Measurements from ENCODE around the gene GIMAP6.

DNA sequence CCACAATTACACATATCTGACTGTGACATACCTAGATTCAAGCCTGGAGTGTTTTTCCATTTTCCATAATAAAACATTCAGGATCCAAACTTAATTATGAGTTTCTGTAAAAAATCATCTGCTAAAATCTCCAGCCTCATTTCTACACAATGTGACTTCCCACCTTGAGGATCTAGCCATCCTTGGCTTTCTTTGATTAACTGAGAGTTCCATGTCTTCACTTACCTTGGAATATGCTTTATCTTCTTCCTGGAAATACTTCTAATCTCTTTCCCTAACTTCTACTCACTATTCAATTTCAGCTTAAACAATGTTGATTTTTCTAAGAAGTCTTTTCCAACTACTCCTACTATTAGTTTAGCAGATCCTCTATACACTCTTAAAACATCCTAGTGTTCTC is 36.8 kb upstream of the GIMAP6 start:
- no peak for TF ChIP-seq EP300 (IDR thresholded peaks at IDR 0.05)
- no peak for TF ChIP-seq POLR2AphosphoS2 (conservative IDR thresholded peaks at IDR 0.05; ENCODE audit: low read length)
- TF ChIP-seq POLR2A (IDR thresholded peaks at IDR 0.05; ENCODE audit: low read length), result no peak
- TF ChIP-seq, protein P1, sequence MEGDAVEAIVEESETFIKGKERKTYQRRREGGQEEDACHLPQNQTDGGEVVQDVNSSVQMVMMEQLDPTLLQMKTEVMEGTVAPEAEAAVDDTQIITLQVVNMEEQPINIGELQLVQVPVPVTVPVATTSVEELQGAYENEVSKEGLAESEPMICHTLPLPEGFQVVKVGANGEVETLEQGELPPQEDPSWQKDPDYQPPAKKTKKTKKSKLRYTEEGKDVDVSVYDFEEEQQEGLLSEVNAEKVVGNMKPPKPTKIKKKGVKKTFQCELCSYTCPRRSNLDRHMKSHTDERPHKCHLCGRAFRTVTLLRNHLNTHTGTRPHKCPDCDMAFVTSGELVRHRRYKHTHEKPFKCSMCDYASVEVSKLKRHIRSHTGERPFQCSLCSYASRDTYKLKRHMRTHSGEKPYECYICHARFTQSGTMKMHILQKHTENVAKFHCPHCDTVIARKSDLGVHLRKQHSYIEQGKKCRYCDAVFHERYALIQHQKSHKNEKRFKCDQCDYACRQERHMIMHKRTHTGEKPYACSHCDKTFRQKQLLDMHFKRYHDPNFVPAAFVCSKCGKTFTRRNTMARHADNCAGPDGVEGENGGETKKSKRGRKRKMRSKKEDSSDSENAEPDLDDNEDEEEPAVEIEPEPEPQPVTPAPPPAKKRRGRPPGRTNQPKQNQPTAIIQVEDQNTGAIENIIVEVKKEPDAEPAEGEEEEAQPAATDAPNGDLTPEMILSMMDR (IDR thresholded peaks at IDR 0.05), result no peak
- no peak for TF ChIP-seq CHD2 (IDR thresholded peaks at IDR 0.05; ENCODE audit: low read length, partially characterized antibody)
- TF ChIP-seq RAD21 (conservative IDR thresholded peaks at IDR 0.05 in 1 of 2, IDR thresholded peaks at IDR 0.05 in 1 of 2), result no peak
- TF ChIP-seq ZSCAN20 (CRISPR knock-in tag; IDR thresholded peaks at IDR 0.05), result no peak
- TF ChIP-seq ZC3H11A (IDR thresholded peaks at IDR 0.05), result no peak
- TF ChIP-seq, protein P2, sequence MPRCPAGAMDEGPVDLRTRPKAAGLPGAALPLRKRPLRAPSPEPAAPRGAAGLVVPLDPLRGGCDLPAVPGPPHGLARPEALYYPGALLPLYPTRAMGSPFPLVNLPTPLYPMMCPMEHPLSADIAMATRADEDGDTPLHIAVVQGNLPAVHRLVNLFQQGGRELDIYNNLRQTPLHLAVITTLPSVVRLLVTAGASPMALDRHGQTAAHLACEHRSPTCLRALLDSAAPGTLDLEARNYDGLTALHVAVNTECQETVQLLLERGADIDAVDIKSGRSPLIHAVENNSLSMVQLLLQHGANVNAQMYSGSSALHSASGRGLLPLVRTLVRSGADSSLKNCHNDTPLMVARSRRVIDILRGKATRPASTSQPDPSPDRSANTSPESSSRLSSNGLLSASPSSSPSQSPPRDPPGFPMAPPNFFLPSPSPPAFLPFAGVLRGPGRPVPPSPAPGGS (IDR thresholded peaks at IDR 0.05), result no peak
- TF ChIP-seq HOXB5 (CRISPR knock-in tag; IDR thresholded peaks at IDR 0.05), result no peak
- TF ChIP-seq FOSL2 (IDR thresholded peaks at IDR 0.05), result no peak
- TF ChIP-seq FOSL2 (CRISPR knock-in tag; IDR thresholded peaks at IDR 0.05), result no peak
- no peak for TF ChIP-seq CEBPB (IDR thresholded peaks at IDR 0.05)
- TF ChIP-seq, protein P3, sequence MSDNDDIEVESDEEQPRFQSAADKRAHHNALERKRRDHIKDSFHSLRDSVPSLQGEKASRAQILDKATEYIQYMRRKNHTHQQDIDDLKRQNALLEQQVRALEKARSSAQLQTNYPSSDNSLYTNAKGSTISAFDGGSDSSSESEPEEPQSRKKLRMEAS (IDR thresholded peaks at IDR 0.05), result no peak
